COLO668 (cell line): ENCODE results near the gene PTGIR.

ENCODE experiments used
- DNase-seq: peaks from one replicate; lab custom pipeline; 2025; ENCODE audit not compliant: unreplicated experiment; lab: John Stamatoyannopoulos, UW

PTGIR gene

GRCh38 chr19:46624958-46625661 lies at the start of gene PTGIR:
TSS of gene PTGIR (minus strand) at chr19:46625089. CDS start at chr19:46624225, 864 bp downstream.
- no peak for DNase-seq

- no peak for DNase-seq
Measured at GRCh38 chr19:46670813-46671212, 45.9 kb upstream of the PTGIR start.

GRCh38 chr19:46668662-46669061 lies 43.8 kb upstream of the PTGIR start:
- DNase-seq, result no peak

GRCh38 chr19:46665072-46665471 lies 40.2 kb upstream of the PTGIR start:
- DNase-seq, result no peak

GRCh38 chr19:46661735-46662592 lies 37.1 kb upstream of the PTGIR start:
- DNase-seq, result peak; percentile 79

GRCh38 chr19:46661020-46661731 lies 36.3 kb upstream of the PTGIR start, which contains the start of gene DACT3:
TSS of gene DACT3 (minus strand) at chr19:46661182. CDS start at chr19:46661064, 118 bp downstream.
- DNase-seq, result peak; percentile 100

GRCh38 chr19:46660551-46661019 lies 35.7 kb upstream of the PTGIR start:
- no peak for DNase-seq

- DNase-seq, result no peak
Measured at GRCh38 chr19:46660008-46660517, 35.2 kb upstream of the PTGIR start.

- DNase-seq, result no peak
Measured at GRCh38 chr19:46659151-46660007, 34.5 kb upstream of the PTGIR start.

- DNase-seq, result no peak
Measured at GRCh38 chr19:46656541-46656940, 31.7 kb upstream of the PTGIR start.

- no peak for DNase-seq
Measured at GRCh38 chr19:46654621-46655152, 29.8 kb upstream of the PTGIR start.

GRCh38 chr19:46650445-46650844 lies 25.6 kb upstream of the PTGIR start:
- no peak for DNase-seq

- DNase-seq, result no peak
Measured at GRCh38 chr19:46648961-46649960, 24.4 kb upstream of the PTGIR start.

GRCh38 chr19:46648060-46648960 lies 23.4 kb upstream of the PTGIR start:
- peak; percentile 22 for DNase-seq

GRCh38 chr19:46646402-46646801 lies 21.5 kb upstream of the PTGIR start:
- no peak for DNase-seq

- no peak for DNase-seq
Measured at GRCh38 chr19:46644720-46645119, 19.8 kb upstream of the PTGIR start.

GRCh38 chr19:46640656-46641055 lies 15.8 kb upstream of the PTGIR start:
- no peak for DNase-seq
